Mucosa of stomach (tissue), 1 donor: Measurements from ENCODE around the gene KRTAP5-7.
"Not testable (repeated sequence)": the region's sequence is repeated elsewhere in the genome, so short reads cannot be mapped to it uniquely, and the experiment has no call there.

ENCODE experiments used
- H3K27me3 ChIP-seq: one replicate; pipeline ENCODE4 v1.7.0; 2013; ENCODE audit warnings: mild to moderate bottlenecking, low read length; ENCODE audit not compliant: control insufficient read depth, insufficient read depth
- H3K36me3 ChIP-seq: one replicate; pipeline ENCODE4 v1.7.0; 2013; ENCODE audit warnings: low read length; ENCODE audit not compliant: control insufficient read depth, insufficient read depth
- H3K4me1 ChIP-seq: one replicate; pipeline ENCODE4 v1.7.0; 2013; ENCODE audit warnings: mild to moderate bottlenecking, low read length; ENCODE audit not compliant: control insufficient read depth, insufficient read depth
- H3K4me3 ChIP-seq: one replicate; pipeline ENCODE4 v1.7.0; 2013; ENCODE audit warnings: low read length
- H3K9ac ChIP-seq: one replicate; pipeline ENCODE4 v1.7.0; 2013; ENCODE audit warnings: mild to moderate bottlenecking, low read length, moderate library complexity
- H3K9me3 ChIP-seq: one replicate; pipeline ENCODE4 v1.7.0; 2013; ENCODE audit warnings: mild to moderate bottlenecking, low read length, moderate library complexity; ENCODE audit not compliant: control insufficient read depth
- donor health status: Pancreatic carcinoma.

KRTAP5-7 gene

GRCh38 chr11:71540521-71541304 is 13.6 kb downstream of the KRTAP5-7 start:
- H3K9ac ChIP-seq, H3K27me3 ChIP-seq, H3K9me3 ChIP-seq, H3K4me1 ChIP-seq, H3K4me3 ChIP-seq, H3K36me3 ChIP-seq: not testable (repeated sequence)

GRCh38 chr11:71542382-71542781 is 15.3 kb downstream of the KRTAP5-7 start:
- Histone ChIP-seq H3K4me1 (peaks cover 5% of the 10 kb centered on the region), H3K9ac (no peak overlapping the region), H3K9me3 (no peaks in the 10 kb centered on the region), H3K36me3 (no peaks in the 10 kb centered on the region), H3K27me3 (no peaks in the 10 kb centered on the region), H3K4me3 (no peak overlapping the region)

GRCh38 chr11:71542879-71543777 is 16.1 kb downstream of the KRTAP5-7 start:
- no peak overlapping the region for H3K4me3 ChIP-seq
- peaks cover 6% of the 10 kb centered on the region for H3K27me3 ChIP-seq
- no peaks in the 10 kb centered on the region for H3K36me3 ChIP-seq
- H3K4me1 ChIP-seq = peaks cover 5% of the 10 kb centered on the region
- H3K9ac ChIP-seq = no peak overlapping the region
- H3K9me3 ChIP-seq = no peaks in the 10 kb centered on the region

GRCh38 chr11:71543866-71544265 is 16.8 kb downstream of the KRTAP5-7 start:
- Histone ChIP-seq H3K9ac (no peak overlapping the region), H3K27me3 (peaks cover 13% of the 10 kb centered on the region)

GRCh38 chr11:71544525-71545214 is 17.6 kb downstream of the KRTAP5-7 start:
- Histone ChIP-seq H3K9me3 (no peaks in the 10 kb centered on the region), H3K4me1 (peaks cover 5% of the 10 kb centered on the region), H3K4me3 (no peak overlapping the region), H3K36me3 (no peaks in the 10 kb centered on the region), H3K27me3 (peaks cover 14% of the 10 kb centered on the region), H3K9ac (no peak overlapping the region)

More at GRCh38 chr11:71543866-71544265, 16.8 kb downstream of the KRTAP5-7 start:
- no peaks in the 10 kb centered on the region for H3K9me3 ChIP-seq
- no peak overlapping the region for H3K4me3 ChIP-seq
- H3K4me1 ChIP-seq = peaks cover 5% of the 10 kb centered on the region
- no peaks in the 10 kb centered on the region for H3K36me3 ChIP-seq

GRCh38 chr11:71545405-71545966 is 18.4 kb downstream of the KRTAP5-7 start:
- no peak overlapping the region for H3K9ac ChIP-seq
- H3K4me3 ChIP-seq = no peak overlapping the region
- H3K4me1 ChIP-seq = peaks cover 5% of the 10 kb centered on the region
- no peaks in the 10 kb centered on the region for H3K36me3 ChIP-seq
- no peaks in the 10 kb centered on the region for H3K9me3 ChIP-seq
- H3K27me3 ChIP-seq = peaks cover 14% of the 10 kb centered on the region

- Histone ChIP-seq H3K4me3 (no peak within 1 kb of the TSS), H3K36me3 (no peaks in the 10 kb centered on the region), H3K4me1 (peaks cover 5% of the 10 kb centered on the region), H3K9ac (no peak within 1 kb of the TSS), H3K9me3 (no peaks in the 10 kb centered on the region), H3K27me3 (peaks cover 15% of the 10 kb centered on the region)
Measured at GRCh38 chr11:71548120-71548519, 21.1 kb downstream of the KRTAP5-7 start, which contains the start of gene KRTAP5-9. KRTAP5-9 (plus strand) TSS chr11:71548420; CDS start chr11:71548658, 238 bp downstream.

GRCh38 chr11:71548716-71549151 is 21.7 kb downstream of the KRTAP5-7 start:
- Histone ChIP-seq H3K36me3 (no peaks in the 10 kb centered on the region), H3K9ac (no peak overlapping the region), H3K27me3 (peaks cover 17% of the 10 kb centered on the region), H3K9me3 (no peaks in the 10 kb centered on the region), H3K4me3 (no peak overlapping the region), H3K4me1 (peaks cover 2% of the 10 kb centered on the region)

GRCh38 chr11:71551711-71552110 is 24.6 kb downstream of the KRTAP5-7 start:
- Histone ChIP-seq H3K4me1 (no peaks in the 10 kb centered on the region), H3K27me3 (peaks cover 17% of the 10 kb centered on the region), H3K4me3 (no peak overlapping the region), H3K36me3 (no peaks in the 10 kb centered on the region), H3K9me3 (no peaks in the 10 kb centered on the region), H3K9ac (no peak overlapping the region)

- Histone ChIP-seq H3K27me3 (peaks cover 3% of the 10 kb centered on the region), H3K4me3 (no peak overlapping the region), H3K9ac (no peak overlapping the region), H3K4me1 (no peaks in the 10 kb centered on the region), H3K36me3 (no peaks in the 10 kb centered on the region), H3K9me3 (no peaks in the 10 kb centered on the region)
Measured at GRCh38 chr11:71554996-71555395, 27.9 kb downstream of the KRTAP5-7 start.

GRCh38 chr11:71555508-71555907 is 28.4 kb downstream of the KRTAP5-7 start:
- Histone ChIP-seq H3K9me3 (no peaks in the 10 kb centered on the region), H3K4me1 (no peaks in the 10 kb centered on the region), H3K36me3 (no peaks in the 10 kb centered on the region), H3K27me3 (peaks cover 3% of the 10 kb centered on the region), H3K4me3 (no peak overlapping the region), H3K9ac (no peak overlapping the region)
